Fibroblast of upper back skin (primary cell): ENCODE results near the gene REV1.

Source experiments
- DNase-seq: peaks from one replicate; pipeline ENCODE4 v3.0.0-alpha.2; 2013

REV1 gene

DNA sequence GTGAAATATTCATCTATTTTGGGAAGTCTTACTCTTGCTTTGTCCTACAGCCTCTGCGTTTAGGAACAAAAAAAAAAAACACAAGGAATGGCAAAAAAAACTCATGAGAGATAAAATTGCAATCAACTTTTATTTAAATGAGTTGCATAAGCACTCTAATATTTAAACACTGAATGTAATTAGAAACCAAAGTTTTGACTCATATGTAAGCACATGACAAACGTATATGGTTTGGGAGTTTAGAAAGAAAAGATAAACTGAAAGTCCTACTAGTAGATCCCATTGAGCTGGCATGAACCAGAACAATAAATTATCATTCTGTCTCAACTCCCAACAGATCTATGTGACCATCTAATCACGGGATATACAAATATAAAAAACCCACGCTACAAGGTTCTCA lies 44.8 kb downstream of the REV1 start:
- DNase-seq: no peak

DNA sequence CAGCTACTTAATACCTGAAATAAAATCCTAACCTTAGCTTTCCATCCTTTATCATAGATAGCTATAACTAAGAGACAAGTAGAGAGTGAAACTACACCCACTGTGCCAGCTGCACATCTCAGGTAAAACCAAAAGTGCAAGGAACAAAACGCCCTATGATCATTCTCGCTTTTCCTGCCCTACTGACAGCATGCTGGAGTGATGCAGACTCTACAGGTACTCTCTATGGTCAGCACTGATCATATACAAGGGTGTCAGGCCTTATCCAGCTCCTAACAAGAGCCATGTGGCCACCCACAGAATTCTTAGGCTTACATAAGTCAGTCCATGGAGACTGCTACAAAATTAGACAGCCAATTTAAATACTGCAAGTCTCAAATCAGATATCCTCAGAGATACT lies 45.6 kb downstream of the REV1 start:
- DNase-seq: no peak

DNA sequence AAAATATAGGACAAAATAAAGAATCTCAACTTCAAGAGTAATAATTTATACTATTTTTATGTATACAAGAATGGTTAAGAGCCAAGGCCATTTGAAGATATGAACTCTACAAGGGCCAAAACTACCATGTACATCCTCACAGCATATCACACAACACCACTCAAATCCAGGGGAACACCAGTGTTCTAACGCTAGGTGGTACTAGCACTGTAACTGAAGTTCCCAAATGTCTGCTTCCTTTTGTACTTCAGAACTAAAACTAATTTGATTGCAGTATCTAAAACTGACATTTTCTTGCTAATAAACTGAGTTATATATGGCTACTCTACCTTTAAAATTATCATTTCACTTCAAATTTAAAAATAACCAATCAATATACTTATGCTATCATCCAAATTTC lies 47.0 kb downstream of the REV1 start:
- DNase-seq: no peak

DNA sequence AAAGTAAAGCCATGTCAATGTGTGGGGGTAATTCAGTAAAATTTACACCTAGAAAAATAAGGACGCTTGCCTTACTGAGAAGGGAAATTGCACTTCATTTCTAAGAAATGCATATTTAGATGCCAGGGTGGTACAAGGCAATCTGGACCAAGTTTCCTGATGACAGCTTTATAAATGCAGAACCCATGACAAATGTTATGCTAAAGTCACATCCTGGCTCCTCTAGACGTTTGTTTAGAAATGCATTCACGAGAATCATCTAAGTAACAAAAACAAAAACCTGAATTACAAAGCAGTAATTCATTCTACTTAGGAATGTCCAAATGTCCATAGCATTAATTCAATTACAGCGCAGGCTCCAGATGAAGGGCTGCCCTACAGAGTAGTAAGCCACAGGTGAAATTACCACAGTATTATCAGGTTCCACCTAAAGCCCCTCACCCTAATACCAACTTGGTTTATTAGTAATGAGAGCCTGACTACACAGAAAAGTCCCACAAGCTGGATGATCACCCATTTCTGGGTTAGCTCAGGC lies 49.8 kb downstream of the REV1 start:
- no peak for DNase-seq

DNA sequence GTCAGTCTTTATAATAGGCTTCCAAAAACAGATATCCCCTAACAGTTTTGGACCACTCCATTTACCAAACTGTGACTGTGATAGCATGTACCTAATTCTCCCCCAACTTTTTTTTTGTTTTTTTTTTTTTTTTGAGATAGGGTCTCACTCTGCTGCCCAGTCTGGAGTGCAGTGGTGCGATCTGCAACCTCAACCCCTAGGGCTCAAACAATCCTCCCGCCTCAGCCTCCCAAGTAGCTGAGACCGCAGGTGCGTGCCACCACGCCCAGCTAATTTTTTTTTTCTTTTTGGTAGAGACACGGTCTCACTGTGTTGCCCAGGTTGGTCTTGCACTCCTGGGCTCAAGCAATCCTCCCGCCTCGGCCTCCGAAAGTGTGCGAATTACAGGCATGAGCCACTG lies 52.9 kb downstream of the REV1 start:
- DNase-seq: no peak

DNA sequence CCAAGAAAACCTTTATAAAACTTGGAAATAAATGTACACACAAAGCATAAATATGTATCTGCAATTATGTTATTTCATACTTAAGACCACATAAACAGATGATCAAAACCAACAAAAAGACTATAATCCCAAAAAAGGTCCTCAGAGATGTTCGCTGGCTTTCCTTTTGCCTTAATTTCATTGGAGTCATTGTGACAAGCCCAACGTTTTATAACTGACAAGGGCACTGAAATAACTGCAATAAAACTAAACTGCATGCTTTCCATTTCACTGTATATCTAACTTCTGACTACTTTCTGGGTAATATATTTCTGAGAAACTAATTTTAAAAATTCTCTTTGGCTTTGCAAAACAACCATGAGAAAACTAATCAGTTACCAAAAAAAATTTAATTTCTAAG lies 56.5 kb downstream of the REV1 start:
- DNase-seq: no peak

DNA sequence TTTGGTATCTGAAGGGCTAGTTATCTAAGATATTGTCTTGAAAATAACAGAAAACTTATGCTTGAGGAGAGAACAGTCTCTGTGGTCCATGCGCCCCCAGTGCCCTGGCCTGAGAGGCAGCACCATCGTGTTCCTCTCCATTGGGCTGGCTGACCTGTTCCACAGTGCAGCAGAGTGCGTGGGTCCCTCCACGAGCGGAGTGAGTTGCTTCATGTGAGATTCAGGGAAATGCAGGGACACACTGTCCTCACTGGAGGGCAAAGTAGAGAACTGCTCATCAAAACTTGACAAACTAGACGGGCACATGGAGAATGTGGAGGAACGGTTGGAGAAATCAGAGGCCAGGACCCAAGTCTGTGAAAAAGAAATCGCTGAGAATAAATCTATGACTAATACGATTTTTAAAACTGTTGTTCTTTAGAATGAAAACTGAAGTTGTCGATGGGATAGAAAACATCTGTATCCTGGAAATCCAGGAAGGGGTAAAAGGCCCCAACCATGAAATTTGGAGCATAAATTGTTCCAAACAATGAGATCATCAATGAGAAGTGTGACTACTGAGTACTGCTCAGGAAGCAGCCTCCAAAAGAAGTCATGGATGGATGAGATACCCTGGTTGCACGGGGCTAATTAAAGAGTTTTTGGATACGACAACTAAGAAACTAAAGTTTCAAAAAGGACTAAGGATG lies 58.1 kb downstream of the REV1 start:
- no peak for DNase-seq

DNA sequence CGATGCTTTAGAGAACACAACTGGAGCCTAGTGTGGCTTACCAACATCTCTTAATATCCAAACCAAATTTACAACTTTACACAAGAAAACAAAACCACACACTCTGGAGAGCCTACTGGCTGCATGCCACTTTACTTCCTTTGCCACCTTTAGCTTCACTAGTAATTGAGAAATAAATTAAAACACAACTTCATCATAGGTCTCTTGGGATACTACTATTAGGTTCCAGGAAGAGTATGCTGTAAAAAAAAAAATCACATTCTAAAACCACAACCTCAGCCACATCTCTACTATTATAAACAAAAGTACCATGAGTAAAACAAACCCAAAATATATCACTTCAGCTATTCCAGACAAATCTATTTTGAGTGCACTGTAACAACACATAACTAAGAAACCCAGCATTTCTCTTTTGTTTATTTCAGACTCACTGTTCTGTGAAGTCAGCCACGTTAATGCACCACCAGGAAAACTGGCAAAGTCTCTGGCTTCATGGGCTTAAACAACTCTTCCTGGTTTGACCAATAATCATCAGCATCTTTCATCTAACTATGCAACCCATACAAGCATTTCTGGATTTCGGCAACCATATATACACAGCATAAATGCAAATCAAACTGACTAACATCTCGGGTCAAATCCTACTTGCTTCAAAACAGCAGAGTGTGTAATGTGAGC lies 59.1 kb downstream of the REV1 start:
- peak; percentile 47 for DNase-seq

DNA sequence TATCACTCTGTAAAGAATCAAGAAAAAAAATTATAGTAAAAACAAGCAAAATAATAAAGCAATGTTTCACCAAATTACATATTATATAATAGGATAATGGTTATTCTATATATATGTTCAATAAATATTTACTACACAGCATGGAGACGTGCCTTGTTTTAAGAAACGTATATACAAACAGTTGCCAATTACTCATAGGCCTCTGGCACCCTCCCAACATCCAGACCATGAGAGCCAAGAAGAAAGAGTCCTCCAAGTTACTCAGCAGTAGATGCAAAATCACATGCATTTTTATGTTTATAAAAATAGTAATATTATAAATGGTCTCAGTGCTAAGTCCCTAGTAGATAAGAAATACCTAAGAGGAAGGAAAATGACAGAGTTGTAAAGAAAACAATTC lies 64.8 kb downstream of the REV1 start:
- peak; percentile 59 for DNase-seq

DNA sequence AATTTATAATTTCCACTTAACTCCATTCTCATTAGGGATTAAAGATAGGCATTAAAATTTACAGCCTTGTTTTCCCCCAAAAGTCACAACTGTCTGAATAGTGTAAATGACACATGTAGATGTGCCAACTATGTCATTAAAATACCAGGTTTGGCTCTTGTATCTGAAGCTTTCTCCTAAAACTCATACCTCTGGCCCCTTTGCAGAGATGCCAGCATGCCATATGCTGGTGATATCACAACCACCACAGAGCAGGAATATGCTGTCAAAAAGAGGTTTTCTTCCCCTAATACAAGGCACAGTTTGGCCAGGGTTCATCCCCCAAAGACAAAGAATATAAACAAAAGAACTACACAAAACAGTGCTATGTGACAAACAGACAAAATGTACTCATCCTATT lies 65.4 kb downstream of the REV1 start:
- no peak for DNase-seq

DNA sequence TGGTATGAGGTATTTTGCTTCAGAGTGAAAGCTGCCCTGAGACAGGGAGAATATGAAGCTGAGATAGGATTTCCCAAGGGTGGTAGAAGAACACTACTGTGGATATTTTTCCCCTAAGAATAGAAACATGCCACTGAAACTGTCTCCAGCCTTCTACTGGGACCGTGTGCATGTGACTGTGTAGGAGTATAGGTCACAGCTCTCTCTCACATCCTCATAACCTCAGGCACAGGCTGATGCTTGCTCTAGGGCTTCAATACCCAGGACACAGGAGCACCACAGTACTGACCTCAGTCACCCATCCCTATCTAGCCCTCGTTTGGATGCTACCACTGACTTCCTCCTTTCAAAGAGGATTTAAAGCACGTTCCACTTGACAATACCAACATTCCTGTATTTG lies 67.2 kb downstream of the REV1 start:
- DNase-seq: no peak

DNA sequence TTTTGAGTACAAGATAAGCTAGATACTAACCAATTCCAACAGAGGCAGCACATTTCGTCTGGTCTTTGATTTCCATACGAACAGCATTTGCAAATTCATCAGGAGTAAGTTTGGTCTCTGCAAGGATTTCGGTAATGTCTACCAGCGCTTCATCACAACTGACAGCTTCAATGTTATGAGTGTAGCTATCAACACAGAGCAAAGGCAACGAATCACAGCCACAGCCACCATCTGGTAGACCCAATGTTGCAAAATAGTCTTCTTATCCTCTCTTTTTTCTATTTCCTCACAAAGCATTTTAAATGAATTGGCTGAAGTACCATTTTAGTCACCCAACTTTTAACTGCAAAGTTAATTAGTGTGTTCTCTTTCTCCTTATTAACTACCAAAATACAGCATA lies 68.3 kb downstream of the REV1 start:
- DNase-seq: peak; percentile 51

DNA sequence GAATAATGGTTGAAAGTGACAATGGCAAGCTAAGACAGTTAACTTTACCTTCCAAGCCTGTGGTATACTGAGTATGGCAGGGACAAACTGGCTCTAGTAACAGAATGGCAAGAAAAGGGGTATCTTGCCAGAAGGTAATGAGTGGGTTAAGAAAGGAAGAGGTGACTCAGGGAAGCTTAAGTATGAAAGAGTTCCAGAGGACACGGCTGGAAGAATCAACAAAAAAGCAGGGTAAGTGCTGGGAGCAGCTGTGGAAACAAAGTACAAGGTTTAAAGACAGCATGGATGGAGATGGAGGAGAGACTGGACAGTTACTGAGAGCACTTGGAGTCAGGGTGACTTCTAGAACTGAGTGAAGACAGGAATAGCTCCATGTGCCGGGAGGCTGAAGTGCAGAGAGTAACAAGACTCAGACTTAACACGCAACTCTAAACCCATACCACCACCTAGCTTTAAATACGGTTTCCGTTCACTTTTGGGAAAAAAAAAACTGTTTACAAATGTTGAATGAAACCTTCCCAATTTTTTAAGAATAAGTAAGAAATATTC lies 69.0 kb downstream of the REV1 start:
- peak; percentile 48 for DNase-seq

DNA sequence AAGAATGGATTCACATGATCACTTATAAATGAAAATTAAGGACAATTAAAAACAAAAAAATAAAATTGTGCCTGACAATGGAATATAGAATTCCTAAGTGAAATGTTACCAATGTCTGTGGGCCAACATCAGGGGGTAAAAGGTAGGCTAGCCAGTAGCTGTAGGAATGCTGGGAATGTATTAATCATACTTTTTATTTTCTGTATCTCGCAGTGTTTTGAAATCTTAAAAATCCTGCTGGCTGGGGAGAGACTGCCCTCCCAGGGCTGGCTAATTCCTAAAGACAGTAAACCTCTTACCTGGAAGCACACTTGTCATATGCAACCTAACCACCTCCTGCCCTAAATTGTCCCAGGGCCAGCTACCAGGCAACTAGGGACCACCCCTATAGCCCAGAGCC lies 69.8 kb downstream of the REV1 start:
- peak; percentile 53 for DNase-seq

DNA sequence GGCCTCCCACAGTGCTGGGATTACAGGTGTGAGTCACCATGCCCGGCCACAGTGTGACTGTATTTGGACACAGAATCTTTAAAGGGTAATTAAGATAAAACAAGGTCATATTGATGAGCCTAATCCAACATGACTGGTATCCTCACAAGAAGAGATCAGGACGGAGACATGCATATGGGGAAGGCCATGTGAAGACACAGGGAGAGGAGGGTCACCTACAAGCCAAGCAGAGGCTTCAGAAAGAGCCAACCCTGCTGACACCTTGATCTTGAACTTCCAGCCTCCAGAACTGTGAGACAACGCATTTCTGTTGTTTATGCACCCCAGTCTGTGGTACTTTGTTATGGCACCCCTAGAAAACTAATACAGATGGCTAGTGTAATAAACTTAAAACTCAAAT lies 72.4 kb downstream of the REV1 start:
- DNase-seq: no peak

DNA sequence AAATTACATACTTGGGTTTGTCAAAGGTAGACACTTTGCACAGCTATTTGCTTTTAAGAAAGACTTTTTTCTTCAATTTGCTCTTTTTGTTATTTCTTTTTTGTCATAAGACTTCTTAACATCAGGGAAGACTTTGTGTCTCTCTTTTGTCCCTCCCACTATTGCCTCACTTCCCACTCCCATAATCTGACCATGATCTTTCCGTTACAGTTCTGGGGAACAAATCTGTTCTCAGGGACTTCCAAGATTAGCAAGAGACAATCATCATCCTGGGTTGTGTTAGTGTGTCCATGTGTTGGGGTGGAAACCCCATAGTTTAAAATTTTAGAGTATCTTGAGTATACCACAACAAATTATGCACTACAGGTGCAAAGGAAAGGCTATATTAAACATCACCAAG lies 75.3 kb downstream of the REV1 start:
- no peak for DNase-seq

DNA sequence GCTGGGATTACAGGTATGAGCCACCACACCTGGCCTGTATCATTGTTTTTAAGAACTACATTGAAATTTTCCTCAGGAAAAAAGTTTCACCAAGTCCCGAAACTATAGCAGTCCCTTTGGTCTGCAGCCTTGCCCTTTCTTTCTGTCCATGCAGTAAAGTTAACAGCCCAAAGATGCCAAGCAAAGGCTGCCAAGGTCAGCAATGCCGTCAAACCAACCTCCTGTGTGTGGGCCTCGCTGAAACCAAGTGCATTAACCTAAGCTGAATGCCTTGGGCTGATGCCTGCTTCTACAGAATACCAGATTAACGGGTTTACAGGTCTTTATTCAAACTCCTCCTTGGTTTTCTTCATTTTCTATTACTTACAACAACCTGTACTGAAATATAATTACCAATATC lies 79.5 kb downstream of the REV1 start:
- DNase-seq: no peak

DNA sequence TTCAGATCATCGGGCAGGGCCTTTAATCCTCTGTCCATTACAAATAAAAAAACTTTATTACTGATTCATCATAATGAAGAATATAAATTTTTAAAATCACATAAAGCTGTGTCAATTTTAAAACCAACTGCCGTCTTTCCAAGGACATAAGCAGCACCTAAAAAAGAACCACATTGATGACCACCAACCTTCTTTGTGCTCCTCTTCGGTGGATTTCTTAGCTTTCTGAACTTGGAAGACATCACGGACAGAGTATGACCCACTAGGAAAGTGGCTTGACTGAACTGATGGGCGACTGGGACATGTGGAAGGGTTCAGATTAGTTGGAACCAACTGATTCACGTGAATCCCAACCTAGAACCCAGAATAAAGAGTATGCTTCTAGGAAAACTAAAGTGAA lies 83.7 kb downstream of the REV1 start:
- no peak for DNase-seq

DNA sequence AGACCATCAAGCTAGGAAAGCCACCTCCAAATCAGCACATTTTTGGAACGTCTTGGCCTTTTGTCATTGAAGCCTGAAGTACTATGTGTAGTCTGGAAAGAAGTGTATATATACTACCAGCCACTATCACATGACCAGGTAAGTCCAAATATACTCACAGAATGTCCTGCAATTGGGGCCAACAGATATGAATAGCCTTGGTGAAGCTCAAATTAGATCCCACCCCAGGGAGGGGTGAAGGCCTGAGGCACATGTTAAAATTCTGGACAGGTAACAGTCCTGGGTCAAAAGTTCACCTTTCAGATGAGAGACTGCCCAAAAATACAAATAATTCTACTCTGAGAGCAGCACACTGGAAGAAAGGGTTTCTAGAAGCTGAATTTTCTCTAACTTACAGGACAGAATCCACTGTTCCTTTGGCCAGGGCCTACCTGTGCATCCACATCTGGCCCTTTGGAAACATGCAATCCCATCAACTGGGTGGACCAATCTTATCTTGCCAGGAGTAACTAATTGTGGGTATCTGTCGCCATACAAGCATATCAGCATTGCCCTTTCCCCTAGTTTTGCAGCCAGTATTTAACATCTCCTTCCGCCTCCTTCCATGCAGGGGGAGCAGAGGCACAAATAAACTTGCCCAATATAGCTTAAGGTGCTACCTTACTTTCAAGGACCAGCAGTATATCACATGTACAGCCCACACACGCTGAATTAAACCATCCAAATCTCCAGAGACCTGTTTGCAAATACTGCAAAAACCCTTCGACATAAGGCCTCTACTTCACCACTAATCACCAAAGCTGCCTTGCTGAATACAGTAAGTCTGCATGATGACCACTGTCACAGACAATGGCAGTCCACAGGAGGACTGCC lies 84.8 kb downstream of the REV1 start:
- no peak for DNase-seq

DNA sequence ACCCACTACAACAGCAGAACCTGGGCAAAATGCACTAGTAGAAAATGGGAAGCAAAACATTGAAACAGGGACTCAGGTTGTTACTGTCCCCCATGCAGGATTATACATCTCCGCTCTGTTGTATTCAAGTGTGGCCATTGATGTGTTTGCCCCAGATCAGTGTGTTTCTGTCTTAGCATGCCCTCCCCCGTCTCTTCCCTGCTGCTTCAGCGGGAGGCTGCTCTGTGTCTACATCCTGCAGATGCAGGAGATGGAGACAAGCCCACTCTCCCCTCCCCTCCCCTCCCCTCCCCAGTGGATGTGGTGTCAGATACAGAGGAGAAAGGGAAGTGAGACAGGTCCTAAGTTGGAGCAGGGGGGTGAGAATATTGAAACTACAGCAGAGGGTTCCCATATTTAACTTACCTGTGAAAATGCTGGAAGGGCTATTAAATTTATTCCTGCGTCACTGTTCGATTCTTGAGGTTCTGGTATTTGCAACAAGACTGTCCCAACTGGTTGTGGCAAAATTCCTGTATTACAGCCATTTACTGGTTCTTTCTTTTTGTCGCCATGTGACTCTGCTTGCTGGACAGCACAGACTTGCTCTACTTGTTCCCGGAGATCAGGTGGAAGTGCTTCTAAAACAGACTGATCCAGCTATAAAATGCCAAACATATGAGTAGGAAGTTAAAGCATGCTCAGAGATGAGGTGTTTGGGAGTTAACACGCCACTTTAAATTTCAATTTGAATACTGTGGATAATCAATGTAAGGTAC lies 85.6 kb downstream of the REV1 start:
- DNase-seq: no peak

DNA sequence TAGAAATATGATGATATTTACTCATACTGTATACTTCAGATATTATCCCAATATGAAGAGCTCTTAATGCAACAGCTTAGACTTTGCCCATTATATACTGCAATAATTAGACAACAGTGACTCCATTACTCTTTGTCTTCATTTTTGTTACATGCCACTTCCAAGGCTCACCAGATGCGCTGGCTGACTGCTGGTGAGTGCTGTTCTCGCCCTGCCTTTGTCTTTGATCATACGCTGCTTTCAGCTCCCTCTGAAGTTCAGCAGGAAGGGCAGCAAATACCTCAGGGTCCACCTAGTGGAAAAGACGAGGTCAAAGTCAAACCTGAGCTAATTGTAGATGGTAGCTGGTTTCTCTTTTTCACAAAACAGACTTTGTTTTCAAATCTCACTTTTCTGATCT lies 86.3 kb downstream of the REV1 start:
- DNase-seq: no peak

DNA sequence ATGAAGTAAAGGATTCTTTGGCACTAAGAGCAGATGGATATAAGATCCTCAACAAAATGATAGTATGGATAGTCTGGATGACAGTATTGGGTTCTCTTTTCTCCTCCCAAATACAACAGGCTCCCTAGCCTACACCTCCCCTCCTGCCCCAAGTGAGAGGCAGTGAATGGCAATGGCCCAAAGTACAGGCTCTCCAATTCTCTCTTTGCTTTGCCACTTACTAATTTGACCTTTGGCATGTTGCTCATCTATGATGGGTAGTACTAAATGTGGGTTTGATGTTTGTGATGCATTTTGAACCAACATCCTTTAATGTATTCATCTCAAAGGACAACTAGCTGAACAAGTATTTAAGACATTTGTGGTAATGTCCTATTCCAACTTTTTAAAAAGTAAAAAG lies 86.7 kb downstream of the REV1 start:
- no peak for DNase-seq

DNA sequence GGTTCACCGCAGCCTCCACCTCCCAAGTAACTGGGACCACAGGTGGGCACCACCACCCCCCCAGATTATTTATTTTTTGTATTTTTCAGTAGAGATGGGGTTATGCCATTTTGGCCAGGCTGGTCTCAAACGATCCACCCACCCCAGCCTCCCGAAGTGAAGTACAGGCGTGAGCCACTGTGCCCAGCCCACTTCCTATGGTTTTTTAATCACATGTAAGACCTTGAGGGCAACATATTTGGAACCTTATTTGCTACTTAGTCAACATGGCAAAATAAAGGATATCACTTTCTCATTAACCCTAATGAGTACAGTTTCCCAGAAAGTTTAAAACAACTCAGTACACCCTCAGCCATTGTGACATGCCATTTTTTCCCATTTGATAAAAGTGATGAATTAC lies 88.0 kb downstream of the REV1 start:
- DNase-seq: no peak
